Measurements from ENCODE around the gene PPIL6. TPM values are rescaled to one million over a fixed set of nuclear protein-coding genes. Genes with fewer than 3 reads are reported as not detected.

Gene PPIL6
- total RNA-seq, 1 experiment from 2014 or later: 0.61 TPM

DNA sequence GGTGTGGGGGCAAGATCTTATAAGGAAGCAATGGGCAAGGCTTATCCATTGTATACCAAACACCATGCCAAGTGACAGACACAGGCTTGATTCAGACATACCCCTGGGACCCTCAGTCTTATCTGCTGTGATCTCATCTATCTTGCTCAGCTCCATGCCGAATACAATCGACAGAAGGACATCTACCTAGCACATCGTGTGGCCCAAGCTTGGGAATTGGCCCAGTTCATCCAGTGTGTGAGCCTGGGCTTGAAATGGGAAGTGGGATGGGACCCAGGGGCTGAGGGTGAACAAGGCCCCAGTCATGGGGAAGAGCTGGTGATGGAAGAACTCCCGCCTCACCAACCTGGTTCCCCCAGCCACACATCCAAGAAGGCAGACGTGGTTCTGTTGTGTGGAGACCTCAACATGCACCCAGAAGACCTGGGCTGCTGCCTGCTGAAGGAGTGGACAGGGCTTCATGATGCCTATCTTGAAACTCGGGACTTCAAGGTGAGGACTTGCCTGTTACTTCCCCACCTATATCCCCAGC is 2.0 kb upstream of the PPIL6 start:
- CTCF ChIA-PET: interaction anchor here (1.2 to 2.5 kb wide), 6 partner anchors 13 to 597 kb away, joined by 3 to 24 read pairs (median 6); partner anchors contain the start of gene MICAL1
- DNase-seq (ENCODE audit: low spot score) (no peak), ATAC-seq (no peak)
- H3K4me3 Mint-ChIP-seq: peak overlapping the region; percentile 92; the same call in 1 of the 2 replicates
- H3K9me3 Mint-ChIP-seq: no peaks in the 10 kb centered on the region
- H3K27me3 Mint-ChIP-seq (ENCODE audit: low read depth): peaks cover 7% of the 10 kb centered on the region
- H3K27ac Mint-ChIP-seq: no peak overlapping the region
- TF ChIP-seq, protein P1, sequence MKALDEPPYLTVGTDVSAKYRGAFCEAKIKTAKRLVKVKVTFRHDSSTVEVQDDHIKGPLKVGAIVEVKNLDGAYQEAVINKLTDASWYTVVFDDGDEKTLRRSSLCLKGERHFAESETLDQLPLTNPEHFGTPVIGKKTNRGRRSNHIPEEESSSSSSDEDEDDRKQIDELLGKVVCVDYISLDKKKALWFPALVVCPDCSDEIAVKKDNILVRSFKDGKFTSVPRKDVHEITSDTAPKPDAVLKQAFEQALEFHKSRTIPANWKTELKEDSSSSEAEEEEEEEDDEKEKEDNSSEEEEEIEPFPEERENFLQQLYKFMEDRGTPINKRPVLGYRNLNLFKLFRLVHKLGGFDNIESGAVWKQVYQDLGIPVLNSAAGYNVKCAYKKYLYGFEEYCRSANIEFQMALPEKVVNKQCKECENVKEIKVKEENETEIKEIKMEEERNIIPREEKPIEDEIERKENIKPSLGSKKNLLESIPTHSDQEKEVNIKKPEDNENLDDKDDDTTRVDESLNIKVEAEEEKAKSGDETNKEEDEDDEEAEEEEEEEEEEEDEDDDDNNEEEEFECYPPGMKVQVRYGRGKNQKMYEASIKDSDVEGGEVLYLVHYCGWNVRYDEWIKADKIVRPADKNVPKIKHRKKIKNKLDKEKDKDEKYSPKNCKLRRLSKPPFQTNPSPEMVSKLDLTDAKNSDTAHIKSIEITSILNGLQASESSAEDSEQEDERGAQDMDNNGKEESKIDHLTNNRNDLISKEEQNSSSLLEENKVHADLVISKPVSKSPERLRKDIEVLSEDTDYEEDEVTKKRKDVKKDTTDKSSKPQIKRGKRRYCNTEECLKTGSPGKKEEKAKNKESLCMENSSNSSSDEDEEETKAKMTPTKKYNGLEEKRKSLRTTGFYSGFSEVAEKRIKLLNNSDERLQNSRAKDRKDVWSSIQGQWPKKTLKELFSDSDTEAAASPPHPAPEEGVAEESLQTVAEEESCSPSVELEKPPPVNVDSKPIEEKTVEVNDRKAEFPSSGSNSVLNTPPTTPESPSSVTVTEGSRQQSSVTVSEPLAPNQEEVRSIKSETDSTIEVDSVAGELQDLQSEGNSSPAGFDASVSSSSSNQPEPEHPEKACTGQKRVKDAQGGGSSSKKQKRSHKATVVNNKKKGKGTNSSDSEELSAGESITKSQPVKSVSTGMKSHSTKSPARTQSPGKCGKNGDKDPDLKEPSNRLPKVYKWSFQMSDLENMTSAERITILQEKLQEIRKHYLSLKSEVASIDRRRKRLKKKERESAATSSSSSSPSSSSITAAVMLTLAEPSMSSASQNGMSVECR (CRISPR knock-in tag; IDR thresholded peaks at IDR 0.05; ENCODE audit: borderline replicate concordance): no peak
- TF ChIP-seq ZNF423 (CRISPR knock-in tag; IDR thresholded peaks at IDR 0.05) (no peak), GABPB1 (CRISPR knock-in tag; IDR thresholded peaks at IDR 0.05) (no peak), KAT7 (CRISPR knock-in tag; IDR thresholded peaks at IDR 0.05; ENCODE audit: borderline replicate concordance) (no peak)
- TF ChIP-seq, protein P2, sequence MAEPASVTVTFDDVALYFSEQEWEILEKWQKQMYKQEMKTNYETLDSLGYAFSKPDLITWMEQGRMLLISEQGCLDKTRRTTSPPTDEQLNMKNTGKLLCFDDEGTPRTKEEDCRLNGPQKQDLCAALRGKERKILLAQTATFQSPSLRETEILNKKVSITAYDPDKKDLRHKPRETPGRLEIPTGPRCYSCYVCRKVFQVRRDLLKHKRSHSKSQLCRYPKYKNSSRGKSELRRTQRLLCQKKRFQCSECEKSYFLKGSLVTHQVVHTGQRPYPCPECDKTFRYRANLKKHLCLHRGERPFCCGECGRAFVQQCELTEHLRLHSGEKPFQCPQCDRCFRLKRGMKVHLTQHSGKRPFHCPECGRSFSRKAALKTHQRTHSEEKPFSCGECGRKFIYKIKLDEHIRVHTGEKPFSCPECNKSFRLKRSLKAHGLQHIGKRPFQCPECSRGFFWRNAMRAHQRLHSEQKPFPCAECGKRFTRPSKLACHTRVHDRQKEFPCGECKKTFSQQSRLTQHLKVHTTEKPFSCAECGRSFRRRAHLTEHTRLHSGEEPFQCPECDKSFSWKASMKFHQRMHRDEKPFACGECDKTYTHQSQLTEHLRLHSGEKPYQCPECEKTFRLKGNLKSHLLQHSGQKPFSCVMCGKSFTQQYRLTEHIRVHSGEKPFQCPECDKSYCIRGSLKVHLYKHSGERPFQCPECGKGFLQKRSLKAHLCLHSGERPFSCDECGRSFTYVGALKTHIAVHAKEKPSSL (CRISPR knock-in tag; conservative IDR thresholded peaks at IDR 0.05): no peak
- TF ChIP-seq, protein P3, sequence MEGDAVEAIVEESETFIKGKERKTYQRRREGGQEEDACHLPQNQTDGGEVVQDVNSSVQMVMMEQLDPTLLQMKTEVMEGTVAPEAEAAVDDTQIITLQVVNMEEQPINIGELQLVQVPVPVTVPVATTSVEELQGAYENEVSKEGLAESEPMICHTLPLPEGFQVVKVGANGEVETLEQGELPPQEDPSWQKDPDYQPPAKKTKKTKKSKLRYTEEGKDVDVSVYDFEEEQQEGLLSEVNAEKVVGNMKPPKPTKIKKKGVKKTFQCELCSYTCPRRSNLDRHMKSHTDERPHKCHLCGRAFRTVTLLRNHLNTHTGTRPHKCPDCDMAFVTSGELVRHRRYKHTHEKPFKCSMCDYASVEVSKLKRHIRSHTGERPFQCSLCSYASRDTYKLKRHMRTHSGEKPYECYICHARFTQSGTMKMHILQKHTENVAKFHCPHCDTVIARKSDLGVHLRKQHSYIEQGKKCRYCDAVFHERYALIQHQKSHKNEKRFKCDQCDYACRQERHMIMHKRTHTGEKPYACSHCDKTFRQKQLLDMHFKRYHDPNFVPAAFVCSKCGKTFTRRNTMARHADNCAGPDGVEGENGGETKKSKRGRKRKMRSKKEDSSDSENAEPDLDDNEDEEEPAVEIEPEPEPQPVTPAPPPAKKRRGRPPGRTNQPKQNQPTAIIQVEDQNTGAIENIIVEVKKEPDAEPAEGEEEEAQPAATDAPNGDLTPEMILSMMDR (IDR thresholded peaks at IDR 0.05): no peak
- POLR2A ChIA-PET: interaction anchor here (2.3 to 3.1 kb wide), 2 partner anchors 12 to 59 kb away, joined by 12 to 13 read pairs; partner anchors contain the start of genes CD164 and MICAL1
- peaks cover 19% of the 10 kb centered on the region for H3K36me3 Mint-ChIP-seq
- peaks cover 14% of the 10 kb centered on the region; the same call in 1 of the 2 replicates for H3K4me1 Mint-ChIP-seq

DNA sequence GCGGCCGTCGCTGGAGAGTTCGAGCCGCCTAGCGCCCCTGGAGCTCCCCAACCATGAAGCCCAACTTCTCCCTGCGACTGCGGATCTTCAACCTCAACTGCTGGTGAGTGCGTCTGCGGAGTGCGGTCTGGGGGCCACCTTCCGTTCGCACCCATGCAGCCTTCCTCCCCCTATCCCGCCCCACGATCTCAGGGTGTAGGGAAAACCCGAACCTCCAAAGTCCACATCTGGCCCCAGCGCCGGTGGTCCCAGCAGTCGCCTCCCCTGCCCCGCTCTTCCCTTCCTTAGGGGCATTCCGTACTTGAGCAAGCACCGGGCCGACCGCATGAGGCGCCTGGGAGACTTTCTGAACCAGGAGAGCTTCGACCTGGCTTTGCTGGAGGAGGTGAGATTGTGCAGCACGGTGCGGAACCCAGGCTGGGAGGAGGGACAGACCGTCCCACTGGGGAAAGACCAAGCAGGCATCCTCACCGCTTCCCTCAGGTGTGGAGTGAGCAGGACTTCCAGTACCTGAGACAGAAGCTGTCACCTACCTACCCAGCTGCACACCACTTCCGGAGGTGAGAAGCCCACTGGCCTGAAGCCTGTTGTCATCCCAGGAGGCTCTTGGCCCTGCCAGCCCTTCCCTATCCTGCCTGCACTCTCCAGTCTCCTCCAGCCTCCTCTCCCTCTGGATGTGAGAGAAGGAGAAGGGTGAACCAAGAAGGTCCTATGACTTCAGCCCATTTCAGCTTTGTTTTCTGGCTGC is 815 bp upstream of the PPIL6 start:
- peaks cover 14% of the 10 kb centered on the region; the same call in 1 of the 2 replicates for H3K4me1 Mint-ChIP-seq
- ChIA-PET POLR2A (interaction anchor here (0.6 to 3.1 kb wide), 6 partner anchors 14 to 346 kb away, joined by 3 to 13 read pairs (median 4); partner anchors contain the start of genes CD164, MICAL1, SESN1 and ZBTB24), CTCF (interaction anchor here (0.7 to 2.5 kb wide), 16 partner anchors 9 to 598 kb away, joined by 3 to 24 read pairs (median 4); partner anchors contain the start of gene MICAL1)
- H3K4me3 Mint-ChIP-seq: peak overlapping the region; percentile 92
- ATAC-seq (peak; percentile 61), DNase-seq (ENCODE audit: low spot score) (peak; percentile 69)
- H3K9me3 Mint-ChIP-seq: no peaks in the 10 kb centered on the region
- peaks cover 7% of the 10 kb centered on the region for H3K27me3 Mint-ChIP-seq (ENCODE audit: low read depth)
- 0 out of 2 replicates have a peak overlapping the region, but pooled peaks have one; percentile 32 for H3K27ac Mint-ChIP-seq
- H3K36me3 Mint-ChIP-seq: peaks cover 14% of the 10 kb centered on the region
- TF ChIP-seq ZNF219 (CRISPR knock-in tag; IDR thresholded peaks at IDR 0.05; ENCODE audit: borderline replicate concordance) (no peak), ELF4 (CRISPR knock-in tag; IDR thresholded peaks at IDR 0.05; ENCODE audit: low read depth) (no peak), ETV6 (CRISPR knock-in tag; IDR thresholded peaks at IDR 0.05) (no peak), NR1H2 (CRISPR knock-in tag; IDR thresholded peaks at IDR 0.05) (no peak), ZNF671 (CRISPR knock-in tag; IDR thresholded peaks at IDR 0.05) (no peak)
- TF ChIP-seq, protein P4, sequence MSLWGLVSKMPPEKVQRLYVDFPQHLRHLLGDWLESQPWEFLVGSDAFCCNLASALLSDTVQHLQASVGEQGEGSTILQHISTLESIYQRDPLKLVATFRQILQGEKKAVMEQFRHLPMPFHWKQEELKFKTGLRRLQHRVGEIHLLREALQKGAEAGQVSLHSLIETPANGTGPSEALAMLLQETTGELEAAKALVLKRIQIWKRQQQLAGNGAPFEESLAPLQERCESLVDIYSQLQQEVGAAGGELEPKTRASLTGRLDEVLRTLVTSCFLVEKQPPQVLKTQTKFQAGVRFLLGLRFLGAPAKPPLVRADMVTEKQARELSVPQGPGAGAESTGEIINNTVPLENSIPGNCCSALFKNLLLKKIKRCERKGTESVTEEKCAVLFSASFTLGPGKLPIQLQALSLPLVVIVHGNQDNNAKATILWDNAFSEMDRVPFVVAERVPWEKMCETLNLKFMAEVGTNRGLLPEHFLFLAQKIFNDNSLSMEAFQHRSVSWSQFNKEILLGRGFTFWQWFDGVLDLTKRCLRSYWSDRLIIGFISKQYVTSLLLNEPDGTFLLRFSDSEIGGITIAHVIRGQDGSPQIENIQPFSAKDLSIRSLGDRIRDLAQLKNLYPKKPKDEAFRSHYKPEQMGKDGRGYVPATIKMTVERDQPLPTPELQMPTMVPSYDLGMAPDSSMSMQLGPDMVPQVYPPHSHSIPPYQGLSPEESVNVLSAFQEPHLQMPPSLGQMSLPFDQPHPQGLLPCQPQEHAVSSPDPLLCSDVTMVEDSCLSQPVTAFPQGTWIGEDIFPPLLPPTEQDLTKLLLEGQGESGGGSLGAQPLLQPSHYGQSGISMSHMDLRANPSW (CRISPR knock-in tag; conservative IDR thresholded peaks at IDR 0.05; ENCODE audit: low read depth): no peak
- TF ChIP-seq, protein P5, sequence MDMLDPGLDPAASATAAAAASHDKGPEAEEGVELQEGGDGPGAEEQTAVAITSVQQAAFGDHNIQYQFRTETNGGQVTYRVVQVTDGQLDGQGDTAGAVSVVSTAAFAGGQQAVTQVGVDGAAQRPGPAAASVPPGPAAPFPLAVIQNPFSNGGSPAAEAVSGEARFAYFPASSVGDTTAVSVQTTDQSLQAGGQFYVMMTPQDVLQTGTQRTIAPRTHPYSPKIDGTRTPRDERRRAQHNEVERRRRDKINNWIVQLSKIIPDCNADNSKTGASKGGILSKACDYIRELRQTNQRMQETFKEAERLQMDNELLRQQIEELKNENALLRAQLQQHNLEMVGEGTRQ (CRISPR knock-in tag; IDR thresholded peaks at IDR 0.05): no peak
- TF ChIP-seq, protein P6, sequence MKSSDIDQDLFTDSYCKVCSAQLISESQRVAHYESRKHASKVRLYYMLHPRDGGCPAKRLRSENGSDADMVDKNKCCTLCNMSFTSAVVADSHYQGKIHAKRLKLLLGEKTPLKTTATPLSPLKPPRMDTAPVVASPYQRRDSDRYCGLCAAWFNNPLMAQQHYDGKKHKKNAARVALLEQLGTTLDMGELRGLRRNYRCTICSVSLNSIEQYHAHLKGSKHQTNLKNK (CRISPR knock-in tag; IDR thresholded peaks at IDR 0.05): no peak
- TF ChIP-seq, protein P7, sequence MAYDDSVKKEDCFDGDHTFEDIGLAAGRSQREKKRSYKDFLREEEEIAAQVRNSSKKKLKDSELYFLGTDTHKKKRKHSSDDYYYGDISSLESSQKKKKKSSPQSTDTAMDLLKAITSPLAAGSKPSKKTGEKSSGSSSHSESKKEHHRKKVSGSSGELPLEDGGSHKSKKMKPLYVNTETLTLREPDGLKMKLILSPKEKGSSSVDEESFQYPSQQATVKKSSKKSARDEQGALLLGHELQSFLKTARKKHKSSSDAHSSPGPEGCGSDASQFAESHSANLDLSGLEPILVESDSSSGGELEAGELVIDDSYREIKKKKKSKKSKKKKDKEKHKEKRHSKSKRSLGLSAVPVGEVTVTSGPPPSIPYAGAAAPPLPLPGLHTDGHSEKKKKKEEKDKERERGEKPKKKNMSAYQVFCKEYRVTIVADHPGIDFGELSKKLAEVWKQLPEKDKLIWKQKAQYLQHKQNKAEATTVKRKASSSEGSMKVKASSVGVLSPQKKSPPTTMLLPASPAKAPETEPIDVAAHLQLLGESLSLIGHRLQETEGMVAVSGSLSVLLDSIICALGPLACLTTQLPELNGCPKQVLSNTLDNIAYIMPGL (CRISPR knock-in tag; IDR thresholded peaks at IDR 0.05): no peak
